ENCODE measurements around the gene SEC16A.

- TF ChIP-seq MAX (IDR thresholded peaks at IDR 0.05; ENCODE audit: insufficient read depth, insufficient read length) (no peak), CTCF (IDR thresholded peaks at IDR 0.05; ENCODE audit: extremely low read depth in 1 of 2, insufficient read depth in 1 of 2, low read depth in 1 of 2, low read length in 2 of 2) (no peak), MYC (IDR thresholded peaks at IDR 0.05; ENCODE audit: low read depth, low read length) (no peak)
Observed at GRCh38 chr9:136519263-136520052, 36.6 kb upstream of the SEC16A start.

Measured in endothelial cell of umbilical vein (primary cell).